ENCODE data around the gene UBASH3A. TPM values are rescaled to one million over a fixed set of nuclear protein-coding genes. Genes with fewer than 3 reads are reported as not detected.

The UBASH3A gene
- polyA plus RNA-seq, 3 donors = not detected

DNA sequence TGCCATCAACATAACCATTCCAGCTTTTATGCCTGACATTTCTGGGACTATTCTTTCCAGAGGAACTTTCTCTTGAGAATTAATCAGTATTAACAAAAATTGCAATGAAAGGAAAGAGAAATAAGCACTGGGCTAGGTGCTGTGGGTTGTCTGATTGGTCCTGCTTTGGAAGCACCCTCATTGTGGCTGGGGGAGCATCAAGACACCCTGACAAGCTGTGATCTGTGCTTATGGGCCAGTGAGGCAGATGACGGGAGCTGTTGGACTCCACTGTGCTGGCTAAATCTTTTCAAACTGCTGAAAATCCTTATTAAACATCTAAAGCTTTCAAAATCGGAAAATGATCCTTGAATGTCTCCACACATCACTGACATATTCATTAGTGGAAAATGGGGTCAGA is 20.0 kb downstream of the UBASH3A start:
- no peaks in the 10 kb centered on the region for H3K27me3 ChIP-seq (ENCODE audit: control insufficient read depth in 2 of 2, insufficient read depth in 2 of 2, low read length in 2 of 2)
- H3K27ac Mint-ChIP-seq = no peak overlapping the region
- H3K79me2 ChIP-seq (ENCODE audit: insufficient read depth, low read length) = no peaks in the 10 kb centered on the region
- H2AFZ ChIP-seq (ENCODE audit: insufficient read depth, low read depth, low read length, poor library complexity, severe bottlenecking) = no peak overlapping the region
- H3K36me3 Mint-ChIP-seq = no peaks in the 10 kb centered on the region
- H3K9ac ChIP-seq (ENCODE audit: insufficient read depth, low read length, poor library complexity, severe bottlenecking) = no peak overlapping the region
- H3K9me3 Mint-ChIP-seq = peaks cover 0 to 5% (median 0%) of the 10 kb centered on the region in 7 donors
- no peak overlapping the region for H3K27ac ChIP-seq (ENCODE audit: low read depth in 1 of 2, low read length in 2 of 2)
- peaks cover 0 to 6% (median 6%) of the 10 kb centered on the region in 3 donors for H3K27me3 Mint-ChIP-seq (ENCODE audit: low read depth in 3 of 3)
- peaks cover 19 to 21% of the 10 kb centered on the region in 2 donors for H3K4me1 ChIP-seq (ENCODE audit: control insufficient read depth in 1 of 2, insufficient read depth in 2 of 2, low read length in 2 of 2)
- TF ChIP-seq, protein P1, sequence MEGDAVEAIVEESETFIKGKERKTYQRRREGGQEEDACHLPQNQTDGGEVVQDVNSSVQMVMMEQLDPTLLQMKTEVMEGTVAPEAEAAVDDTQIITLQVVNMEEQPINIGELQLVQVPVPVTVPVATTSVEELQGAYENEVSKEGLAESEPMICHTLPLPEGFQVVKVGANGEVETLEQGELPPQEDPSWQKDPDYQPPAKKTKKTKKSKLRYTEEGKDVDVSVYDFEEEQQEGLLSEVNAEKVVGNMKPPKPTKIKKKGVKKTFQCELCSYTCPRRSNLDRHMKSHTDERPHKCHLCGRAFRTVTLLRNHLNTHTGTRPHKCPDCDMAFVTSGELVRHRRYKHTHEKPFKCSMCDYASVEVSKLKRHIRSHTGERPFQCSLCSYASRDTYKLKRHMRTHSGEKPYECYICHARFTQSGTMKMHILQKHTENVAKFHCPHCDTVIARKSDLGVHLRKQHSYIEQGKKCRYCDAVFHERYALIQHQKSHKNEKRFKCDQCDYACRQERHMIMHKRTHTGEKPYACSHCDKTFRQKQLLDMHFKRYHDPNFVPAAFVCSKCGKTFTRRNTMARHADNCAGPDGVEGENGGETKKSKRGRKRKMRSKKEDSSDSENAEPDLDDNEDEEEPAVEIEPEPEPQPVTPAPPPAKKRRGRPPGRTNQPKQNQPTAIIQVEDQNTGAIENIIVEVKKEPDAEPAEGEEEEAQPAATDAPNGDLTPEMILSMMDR (IDR thresholded peaks at IDR 0.05) = no peak
- intact Hi-C loops (cut with micrococcal nuclease) = no loop called here
- H3K4me1 Mint-ChIP-seq = peaks cover 35% of the 10 kb centered on the region
- no peak for DNase-seq
- H3K4me3 ChIP-seq (replicated peaks in 1 of 3; ENCODE audit: low read depth in 2 of 3, low read length in 3 of 3) = no peak overlapping the region
- no peak overlapping the region for H3K4me2 ChIP-seq (replicated peaks; ENCODE audit: extremely low read depth, low read length, poor library complexity, severe bottlenecking)
- no peaks in the 10 kb centered on the region for H3K9me3 ChIP-seq (replicated peaks in 1 of 2; ENCODE audit: control insufficient read depth in 1 of 2, insufficient read depth in 1 of 2, low read length in 2 of 2)
- no CpG with 5 or more reads among the region's 2 CpGs for WGBS (ENCODE audit: insufficient coverage)
- H3K4me3 Mint-ChIP-seq = no peak overlapping the region
- no peaks in the 10 kb centered on the region for H3K36me3 ChIP-seq (replicated peaks in 1 of 2; ENCODE audit: control insufficient read depth in 1 of 2, insufficient read depth in 2 of 2, low read length in 2 of 2)
- H4K20me1 ChIP-seq (ENCODE audit: insufficient read depth, low read length) = no peaks in the 10 kb centered on the region

DNA sequence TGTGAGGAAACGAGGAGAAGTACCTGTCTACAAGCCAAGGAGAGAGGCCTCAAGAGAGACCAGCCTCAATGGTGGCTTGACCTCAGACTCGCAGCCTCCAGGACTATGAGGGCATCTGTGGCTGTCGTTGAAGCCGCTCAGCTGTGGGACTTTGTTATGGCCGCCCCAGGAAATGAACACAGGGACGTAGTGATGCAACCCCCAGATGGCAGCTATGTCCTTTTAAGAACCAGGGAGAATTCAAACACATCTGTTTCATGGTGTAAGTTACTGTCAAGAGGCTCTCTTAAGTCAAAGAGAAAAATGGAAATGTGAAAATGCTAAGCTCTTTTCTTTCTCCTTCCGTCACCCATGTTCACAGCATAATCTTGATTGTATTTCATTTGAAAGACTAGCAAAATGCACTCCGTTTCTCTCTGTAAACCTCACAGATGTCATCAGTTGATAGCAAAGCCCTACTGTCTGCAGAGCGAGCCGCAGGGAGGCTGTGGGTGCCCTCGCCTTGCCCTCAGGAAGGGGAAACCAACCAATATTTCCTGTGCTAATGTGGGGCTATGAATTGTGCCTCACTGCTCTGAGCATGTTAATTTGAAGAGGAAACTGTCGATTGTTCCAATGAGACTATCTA is 21.3 kb downstream of the UBASH3A start:
- H3K27me3 ChIP-seq (ENCODE audit: control insufficient read depth in 2 of 2, insufficient read depth in 2 of 2, low read length in 2 of 2) = no peaks in the 10 kb centered on the region
- Mint-ChIP-seq H3K36me3 (no peaks in the 10 kb centered on the region), H3K9me3 (peaks cover 0 to 5% (median 0%) of the 10 kb centered on the region in 7 donors), H3K4me3 (peak overlapping the region; percentile 13 to 79), H3K27ac (peak overlapping the region in 6 of 7 donors; percentile 1 to 73 (median 24)), H3K4me1 (peaks cover 35% of the 10 kb centered on the region), H3K27me3 (ENCODE audit: low read depth in 3 of 3) (peaks cover 0 to 8% (median 6%) of the 10 kb centered on the region in 3 donors)
- peak overlapping the region; percentile 66 for H2AFZ ChIP-seq (ENCODE audit: insufficient read depth, low read depth, low read length, poor library complexity, severe bottlenecking)
- intact Hi-C loops (cut with micrococcal nuclease) = no loop called here
- no peak overlapping the region for H3K27ac ChIP-seq (ENCODE audit: low read depth in 1 of 2, low read length in 2 of 2)
- no peaks in the 10 kb centered on the region for H3K9me3 ChIP-seq (replicated peaks in 1 of 2; ENCODE audit: control insufficient read depth in 1 of 2, insufficient read depth in 1 of 2, low read length in 2 of 2)
- peak in 2 of 3 donors; percentile 9 to 31 for DNase-seq
- H3K4me1 ChIP-seq (ENCODE audit: control insufficient read depth in 1 of 2, insufficient read depth in 2 of 2, low read length in 2 of 2) = peaks cover 19 to 21% of the 10 kb centered on the region in 2 donors
- peak overlapping the region; percentile 33 for H3K4me2 ChIP-seq (replicated peaks; ENCODE audit: extremely low read depth, low read length, poor library complexity, severe bottlenecking)
- H4K20me1 ChIP-seq (ENCODE audit: insufficient read depth, low read length) = no peaks in the 10 kb centered on the region
- H3K79me2 ChIP-seq (ENCODE audit: insufficient read depth, low read length) = no peaks in the 10 kb centered on the region
- no peaks in the 10 kb centered on the region for H3K36me3 ChIP-seq (replicated peaks in 1 of 2; ENCODE audit: control insufficient read depth in 1 of 2, insufficient read depth in 2 of 2, low read length in 2 of 2)
- 1% methylated on average over 11 of the region's 12 CpGs for WGBS (ENCODE audit: insufficient coverage)
- TF ChIP-seq, protein P1 (IDR thresholded peaks at IDR 0.05) = no peak
- no peak overlapping the region for H3K4me3 ChIP-seq (replicated peaks in 1 of 3; ENCODE audit: low read depth in 2 of 3, low read length in 3 of 3)
- no peak overlapping the region for H3K9ac ChIP-seq (ENCODE audit: insufficient read depth, low read length, poor library complexity, severe bottlenecking)
